Keratinocyte (primary cell): Measurements from ENCODE around the gene SSH2. TPM values are rescaled to one million over a fixed set of nuclear protein-coding genes. Genes with fewer than 3 reads are reported as not detected.

Source experiments
- DNase-seq: peaks from one replicate; pipeline ENCODE4 v3.0.0-alpha.2; 2011; ENCODE audit warnings: low read depth, missing footprints, low spot score
- FAIRE-seq: peaks from 2 replicates; lab custom pipeline; 2011; peaks lifted over from hg19 to GRCh38; lab: Jason Lieb, UNC
- H2AFZ ChIP-seq: 2 replicates; pipeline ENCODE4 v1.6.0; 2012; ENCODE audit warnings: low read length, control low read depth, inconsistent platforms; ENCODE audit not compliant: control insufficient read depth
- H3K27ac ChIP-seq: 2 replicates; pipeline ENCODE4 v1.5.1; 2011; ENCODE audit warnings: low read length; ENCODE audit not compliant: control insufficient read depth, insufficient read depth
- H3K27me3 ChIP-seq: 3 replicates; pipeline ENCODE4 v1.6.0; 2011; ENCODE audit warnings: low read length; ENCODE audit not compliant: control insufficient read depth, insufficient read depth; ENCODE audit errors: extremely low read depth
- H3K36me3 ChIP-seq, 2 experiments: 2 replicates in 1 of 2; 3 replicates in 1 of 2; pipeline ENCODE4 v1.5.1; 2011; ENCODE audit warnings: low read length in 2 of 2, mild to moderate bottlenecking in 1 of 2; ENCODE audit not compliant: control insufficient read depth in 2 of 2, insufficient read depth in 2 of 2; ENCODE audit errors: extremely low read depth in 1 of 2
- H3K4me1 ChIP-seq: 3 replicates; pipeline ENCODE4 v1.5.1; 2011; ENCODE audit warnings: low read length; ENCODE audit not compliant: control insufficient read depth, insufficient read depth; ENCODE audit errors: extremely low read depth
- H3K4me2 ChIP-seq: 3 replicates; pipeline ENCODE4 v1.6.0; 2011; ENCODE audit warnings: low read depth, low read length; ENCODE audit not compliant: control insufficient read depth, insufficient read depth; ENCODE audit errors: extremely low read depth
- H3K4me3 ChIP-seq, 3 experiments: fragments of 200-600 bp in 1 of 3; sonication (generic) in 1 of 3; 2 replicates in 2 of 3; 3 replicates in 1 of 3; pipeline ENCODE4 v1.5.1; 2011 to 2016; ENCODE audit warnings: low read length in 3 of 3, mild to moderate bottlenecking in 3 of 3, control low read depth in 2 of 3, inconsistent platforms in 1 of 3, low read depth in 1 of 3, mixed read lengths in 1 of 3, mixed run types in 1 of 3, moderate library complexity in 1 of 3; ENCODE audit not compliant: control insufficient read depth in 2 of 3, insufficient read depth in 2 of 3; ENCODE audit errors: extremely low read depth in 1 of 3
- H3K79me2 ChIP-seq: 2 replicates; pipeline ENCODE4 v1.6.0; 2012; ENCODE audit warnings: low read length; ENCODE audit not compliant: control insufficient read depth, insufficient read depth
- H3K9ac ChIP-seq: 3 replicates; pipeline ENCODE4 v1.6.0; 2011; ENCODE audit warnings: low read length; ENCODE audit not compliant: control insufficient read depth, insufficient read depth; ENCODE audit errors: extremely low read depth
- H3K9me1 ChIP-seq: 3 replicates; pipeline ENCODE4 v1.6.0; 2011; ENCODE audit warnings: low read length; ENCODE audit not compliant: control insufficient read depth, insufficient read depth; ENCODE audit errors: extremely low read depth
- H3K9me3 ChIP-seq: 2 replicates; pipeline ENCODE4 v1.5.1; 2012; ENCODE audit warnings: low read depth, low read length; ENCODE audit not compliant: control insufficient read depth
- H4K20me1 ChIP-seq: 3 replicates; pipeline ENCODE4 v1.6.0; 2011; ENCODE audit warnings: low read length; ENCODE audit not compliant: control insufficient read depth, insufficient read depth; ENCODE audit errors: extremely low read depth
- EZH2 ChIP-seq: IDR thresholded peaks from one replicate; pipeline ENCODE4 v1.6.1; 2012; ENCODE audit warnings: inconsistent platforms, mild to moderate bottlenecking, low read length, moderate library complexity
- dilution Hi-C: fragments of 300-500 bp; cut with MboI; formaldehyde crosslinking; loops from one replicate; pipeline ENCODE4 v1.7.0; 2020; ENCODE audit warnings: low sequenced_read_pairs; ENCODE audit not compliant: extremely low pct_ligation_motif_present
- polyA plus RNA-seq, 5 experiments: library from polyadenylated mRNA; depleted of rRNA in 3 of 5; stranded (reverse) in 3 of 5; stranded (forward) in 1 of 5; unstranded in 1 of 5; fragments of >200 nt; gene quantifications; 1 replicate in 1 of 5; 2 replicates in 3 of 5; 3 replicates in 1 of 5; pipeline versions ENCODE4 v1.2.1 to v1.2.3, GENCODE V29; 2011 to 2012; ENCODE audit warnings: missing spikeins in 2 of 5, low read depth in 1 of 5, low replicate concordance in 1 of 5
- TF ChIP-seq, protein P1 (sequence below), 3 experiments: IDR thresholded peaks in 1 of 3; conservative IDR thresholded peaks in 1 of 3; optimal IDR thresholded peaks in 1 of 3; 2 replicates in 2 of 3; 3 replicates in 1 of 3; pipeline versions ENCODE3 to v1.5.1; 2011; ENCODE audit warnings: low read length in 3 of 3, mild to moderate bottlenecking in 3 of 3, moderate library complexity in 2 of 3, control low read depth in 1 of 3, inconsistent platforms in 1 of 3; ENCODE audit not compliant: insufficient read depth in 2 of 3; ENCODE audit errors: extremely low read depth in 1 of 3

The SSH2 gene
- polyA plus RNA-seq, 1 donor (not counting 4 experiments of a cell fraction or from before 2014, with no cell fraction given) = 13.9 TPM

DNA sequence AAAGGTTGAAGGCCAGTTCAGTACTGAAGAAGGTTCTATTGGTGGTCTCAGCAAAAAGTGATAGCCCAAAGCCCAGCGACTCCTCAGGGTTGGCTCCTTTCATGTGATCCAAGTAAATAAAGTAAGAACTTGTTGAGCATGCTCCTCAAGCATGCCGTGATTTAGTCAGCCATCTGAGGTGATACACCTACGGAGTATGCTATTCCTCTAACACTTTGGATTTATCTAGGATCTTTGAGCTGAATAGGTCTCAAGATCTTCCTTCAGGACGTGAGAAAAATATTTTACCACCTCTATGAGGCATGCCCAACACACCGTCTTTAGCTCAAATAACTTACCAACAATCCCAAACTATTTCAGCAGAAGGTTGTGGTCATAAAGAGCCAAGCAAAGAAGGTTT is 154.0 kb downstream of the SSH2 start:
- Histone ChIP-seq H3K27ac (no peak overlapping the region), H3K4me1 (no peaks in the 10 kb centered on the region), H3K36me3 (peaks cover 0 to 8% of the 10 kb centered on the region in 2 experiments), H3K9me3 (no peaks in the 10 kb centered on the region), H3K27me3 (no peaks in the 10 kb centered on the region), H3K9ac (no peak overlapping the region), H2AFZ (no peak overlapping the region), H3K4me3 (no peak overlapping the region), H3K9me1 (no peaks in the 10 kb centered on the region), H3K79me2 (no peaks in the 10 kb centered on the region), H4K20me1 (no peaks in the 10 kb centered on the region), H3K4me2 (no peak overlapping the region)
- no peak for TF ChIP-seq EZH2
- TF ChIP-seq, protein P1, sequence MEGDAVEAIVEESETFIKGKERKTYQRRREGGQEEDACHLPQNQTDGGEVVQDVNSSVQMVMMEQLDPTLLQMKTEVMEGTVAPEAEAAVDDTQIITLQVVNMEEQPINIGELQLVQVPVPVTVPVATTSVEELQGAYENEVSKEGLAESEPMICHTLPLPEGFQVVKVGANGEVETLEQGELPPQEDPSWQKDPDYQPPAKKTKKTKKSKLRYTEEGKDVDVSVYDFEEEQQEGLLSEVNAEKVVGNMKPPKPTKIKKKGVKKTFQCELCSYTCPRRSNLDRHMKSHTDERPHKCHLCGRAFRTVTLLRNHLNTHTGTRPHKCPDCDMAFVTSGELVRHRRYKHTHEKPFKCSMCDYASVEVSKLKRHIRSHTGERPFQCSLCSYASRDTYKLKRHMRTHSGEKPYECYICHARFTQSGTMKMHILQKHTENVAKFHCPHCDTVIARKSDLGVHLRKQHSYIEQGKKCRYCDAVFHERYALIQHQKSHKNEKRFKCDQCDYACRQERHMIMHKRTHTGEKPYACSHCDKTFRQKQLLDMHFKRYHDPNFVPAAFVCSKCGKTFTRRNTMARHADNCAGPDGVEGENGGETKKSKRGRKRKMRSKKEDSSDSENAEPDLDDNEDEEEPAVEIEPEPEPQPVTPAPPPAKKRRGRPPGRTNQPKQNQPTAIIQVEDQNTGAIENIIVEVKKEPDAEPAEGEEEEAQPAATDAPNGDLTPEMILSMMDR (optimal IDR thresholded peaks at IDR 0.05 in 1 of 3, IDR thresholded peaks at IDR 0.05 in 1 of 3, conservative IDR thresholded peaks at IDR 0.05 in 1 of 3; ENCODE audit: extremely low read depth in 1 of 3, insufficient read depth in 2 of 3, low read length in 3 of 3) = no peak
- DNase-seq (no peak), FAIRE-seq (no peak)
- dilution Hi-C loops = no loop called here

DNA sequence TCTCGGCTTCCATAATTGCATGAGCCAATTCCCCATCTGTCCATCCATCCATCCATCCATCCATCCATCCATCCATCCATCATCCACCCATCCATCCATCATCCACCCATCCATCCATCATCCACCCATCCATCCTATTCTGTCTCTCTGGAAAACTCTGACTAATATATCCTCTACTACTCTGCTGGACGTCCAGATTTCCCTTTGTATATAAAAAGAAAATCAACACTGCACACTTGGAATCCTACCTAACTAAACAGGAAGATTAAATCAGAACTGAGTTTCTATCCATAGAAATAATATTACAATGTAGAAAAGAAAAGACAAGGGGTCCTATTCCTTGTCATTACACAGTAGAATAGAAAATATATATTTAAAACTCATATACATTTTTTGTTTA is 157.0 kb downstream of the SSH2 start:
- H2AFZ ChIP-seq = no peak overlapping the region
- H4K20me1 ChIP-seq = no peaks in the 10 kb centered on the region
- H3K4me2 ChIP-seq = no peak overlapping the region
- no peaks in the 10 kb centered on the region for H3K4me1 ChIP-seq
- FAIRE-seq = no peak
- H3K27ac ChIP-seq = no peak overlapping the region
- H3K9me3 ChIP-seq = no peaks in the 10 kb centered on the region
- H3K4me3 ChIP-seq = no peak overlapping the region
- no peaks in the 10 kb centered on the region for H3K79me2 ChIP-seq
- peaks cover 0 to 8% of the 10 kb centered on the region in 2 experiments for H3K36me3 ChIP-seq
- dilution Hi-C loops = no loop called here
- TF ChIP-seq, protein P1 (optimal IDR thresholded peaks at IDR 0.05 in 1 of 3, IDR thresholded peaks at IDR 0.05 in 1 of 3, conservative IDR thresholded peaks at IDR 0.05 in 1 of 3; ENCODE audit: extremely low read depth in 1 of 3, insufficient read depth in 2 of 3, low read length in 3 of 3) = no peak
- no peak for TF ChIP-seq EZH2
- DNase-seq = no peak
- no peak overlapping the region for H3K9ac ChIP-seq
- no peaks in the 10 kb centered on the region for H3K27me3 ChIP-seq
- no peaks in the 10 kb centered on the region for H3K9me1 ChIP-seq
